HCT116 (cell line): Measurements from ENCODE around the gene GAP43. TPM values are rescaled to one million over a fixed set of nuclear protein-coding genes. Genes with fewer than 3 reads are reported as not detected.

ENCODE experiments used
- ATAC-seq: fragments of 200-7000 bp; cut with Tn5 transposase; 2 replicates; pipeline ENCODE4 v1.9.1; 2020; ENCODE audit warnings: mild to moderate bottlenecking, moderate library complexity
- BruUV-seq: library from RNA; stranded (reverse); fragments of 400-500 nt; replicated peaks from 2 replicates; lab custom pipeline; 2021; lab: Mats Ljungman, UMichigan
- CTCF ChIA-PET: fragments of 300-600 bp; sonication (Branson Sonifier 250); formaldehyde crosslinking; loops from one replicate; lab custom pipeline; 2021; ENCODE audit warnings: antibody characterized with exemption; lab: Charles Lee
- POLR2A ChIA-PET: fragments of 300-600, 350-600 bp; sonication (Branson Sonifier 250); formaldehyde crosslinking; loops from one replicate; lab custom pipeline; 2021; ENCODE audit warnings: antibody characterized with exemption; lab: Charles Lee
- RAD21 ChIA-PET, 2 experiments: fragments of 300-600 bp; sonication (Branson Sonifier 250); formaldehyde crosslinking; loops; one replicate each; lab custom pipeline; 2023; ENCODE audit warnings: low total read pairs in 2 of 2; ENCODE audit not compliant: uncharacterized antibody in 2 of 2, unreplicated experiment in 2 of 2, low non-redundant PET in 1 of 2; lab: Charles Lee
- DNase-seq: peaks from one replicate; pipeline ENCODE4 v3.0.0-alpha.2; 2010; ENCODE audit warnings: low read depth, low spot score
- H2AFZ ChIP-seq: fragments of 200-600 bp; shearing (Covaris generic), sonication (generic); 2 replicates; pipeline ENCODE4 v1.6.1; 2017; ENCODE audit warnings: low read depth, mixed run types, mixed read lengths, antibody characterized with exemption, low read length; ENCODE audit not compliant: poor library complexity, severe bottlenecking
- H3K27ac ChIP-seq: 2 replicates; pipeline ENCODE4 v1.5.1; 2012; ENCODE audit warnings: low read depth, low read length
- H3K27me3 ChIP-seq: fragments of 200-600 bp; sonication (generic); 2 replicates; pipeline ENCODE4 v1.6.1; 2016; ENCODE audit warnings: mixed run types, low read length, mixed read lengths; ENCODE audit not compliant: insufficient read depth
- H3K36me3 ChIP-seq, 2 experiments: fragments of 200-500 bp in 1 of 2; fragments of 200-600 bp in 1 of 2; sonication (Bioruptor generic) in 1 of 2; sonication (generic) in 1 of 2; 2 replicates each; pipeline versions ENCODE4 v1.5.1 to v1.6.1; 2014 to 2016; ENCODE audit warnings: low read length in 2 of 2, inconsistent platforms in 1 of 2, mixed read lengths in 1 of 2, mixed run types in 1 of 2; ENCODE audit not compliant: insufficient read depth in 2 of 2, control insufficient read depth in 1 of 2
- H3K4me1 ChIP-seq, 2 experiments: fragments of 200-600 bp in 1 of 2; sonication (generic) in 1 of 2; 2 replicates each; pipeline versions ENCODE4 v1.5.1 to v1.6.1; 2012 to 2017; ENCODE audit warnings: low read length in 2 of 2, inconsistent platforms in 1 of 2, mild to moderate bottlenecking in 1 of 2, mixed read lengths in 1 of 2, mixed run types in 1 of 2, moderate library complexity in 1 of 2; ENCODE audit not compliant: insufficient read depth in 2 of 2, control insufficient read depth in 1 of 2
- H3K4me2 ChIP-seq: fragments of 200-600 bp; sonication (generic); 2 replicates; pipeline ENCODE4 v1.6.1; 2017; ENCODE audit warnings: mixed run types, low read length, mixed read lengths
- H3K4me3 ChIP-seq, 2 experiments: fragments of 200-600 bp in 1 of 2; sonication (generic) in 1 of 2; replicated peaks in 1 of 2; 2 replicates each; pipeline ENCODE4 v1.5.1; 2011 to 2016; ENCODE audit warnings: low read length in 2 of 2, control low read depth in 1 of 2, low read depth in 1 of 2, mild to moderate bottlenecking in 1 of 2, mixed read lengths in 1 of 2, mixed run types in 1 of 2
- H3K79me2 ChIP-seq: fragments of 200-600 bp; sonication (generic); 2 replicates; pipeline ENCODE4 v1.6.1; 2017; ENCODE audit warnings: mild to moderate bottlenecking, mixed run types, low read length, moderate library complexity, mixed read lengths; ENCODE audit not compliant: insufficient read depth
- H3K9ac ChIP-seq: fragments of 200-600 bp; sonication (generic); 2 replicates; pipeline ENCODE4 v1.6.1; 2016; ENCODE audit warnings: low read length, mixed read lengths
- H3K9me2 ChIP-seq: fragments of 200-600 bp; sonication (generic), shearing (Covaris generic); 2 replicates; pipeline ENCODE4 v1.6.1; 2017; ENCODE audit warnings: mixed run types, mild to moderate bottlenecking, moderate library complexity; ENCODE audit not compliant: insufficient read depth
- H3K9me3 ChIP-seq, 2 experiments: fragments of 200-500 bp in 1 of 2; fragments of 200-600 bp in 1 of 2; sonication (Bioruptor generic) in 1 of 2; sonication (generic) in 1 of 2; 2 replicates each; pipeline ENCODE4 v1.6.1; 2014 to 2017; ENCODE audit warnings: low read length in 2 of 2, mixed read lengths in 2 of 2, inconsistent platforms in 1 of 2, low read depth in 1 of 2, mild to moderate bottlenecking in 1 of 2, mixed run types in 1 of 2, moderate library complexity in 1 of 2; ENCODE audit not compliant: control insufficient read depth in 1 of 2, insufficient read depth in 1 of 2
- H4K20me1 ChIP-seq: fragments of 200-600 bp; sonication (generic), shearing (Covaris generic); 2 replicates; pipeline ENCODE4 v1.6.1; 2017; ENCODE audit warnings: mixed run types, mild to moderate bottlenecking, moderate library complexity; ENCODE audit not compliant: insufficient read depth
- CBX3 ChIP-seq: IDR thresholded peaks from 2 replicates; pipeline ENCODE4 v1.6.1; 2012; ENCODE audit warnings: low read depth
- EZH2 ChIP-seq: fragments of 200-600 bp; sonication (generic); IDR thresholded peaks from 2 replicates; pipeline ENCODE4 v1.6.1; 2017; ENCODE audit warnings: antibody characterized with exemption, mixed run types
- EZH2phosphoT487 ChIP-seq: fragments of 200-600 bp; IDR thresholded peaks from 2 replicates; pipeline ENCODE4 v1.6.1; 2018; ENCODE audit warnings: antibody characterized with exemption, borderline replicate concordance
- FOSL1 ChIP-seq: IDR thresholded peaks from 2 replicates; pipeline ENCODE4 v1.6.1; 2012; ENCODE audit warnings: low read depth
- JUND ChIP-seq: IDR thresholded peaks from 2 replicates; pipeline ENCODE4 v1.6.1; 2012
- POLR2A ChIP-seq: IDR thresholded peaks from 2 replicates; pipeline ENCODE4 v1.7.0; 2011; ENCODE audit warnings: borderline replicate concordance; ENCODE audit not compliant: insufficient read depth, insufficient read length; ENCODE audit errors: extremely low read depth
- SIN3A ChIP-seq: IDR thresholded peaks from 2 replicates; pipeline ENCODE4 v1.6.1; 2012; ENCODE audit warnings: low read depth
- SP1 ChIP-seq: IDR thresholded peaks from 2 replicates; pipeline ENCODE4 v1.6.1; 2012; ENCODE audit warnings: low read depth
- TCF7L2 ChIP-seq: IDR thresholded peaks from 2 replicates; pipeline ENCODE4 v1.7.0; 2011; ENCODE audit warnings: borderline replicate concordance, inconsistent platforms; ENCODE audit not compliant: insufficient read depth, insufficient read length; ENCODE audit errors: extremely low read depth
- ZFX ChIP-seq: fragments of 450-650 bp; IDR thresholded peaks from 2 replicates; pipeline ENCODE4 v1.6.1; 2017
- intact Hi-C: fragments of 100-400 bp; cut with micrococcal nuclease; formaldehyde crosslinking; loops from 2 replicates; pipeline ENCODE4 v1.10.0; 2022
- total RNA-seq: library from RNA; stranded (reverse); gene quantifications from one replicate; pipeline ENCODE4 v1.2.1, GENCODE V29; 2021; ENCODE audit not compliant: unreplicated experiment
- TF ChIP-seq, protein P1 (sequence below), 3 experiments: fragments of 200-600 bp in 1 of 3; sonication (generic) in 1 of 3; IDR thresholded peaks in 2 of 3; conservative IDR thresholded peaks in 1 of 3; 2 replicates each; pipeline ENCODE4 v1.5.1; 2012 to 2017; ENCODE audit warnings: low read depth in 2 of 3, low read length in 2 of 3, antibody characterized with exemption in 1 of 3, borderline replicate concordance in 1 of 3, control low read depth in 1 of 3, mild to moderate bottlenecking in 1 of 3, mixed read lengths in 1 of 3, mixed run types in 1 of 3, moderate library complexity in 1 of 3; ENCODE audit not compliant: insufficient read depth in 1 of 3
- TF ChIP-seq, protein P2 (sequence below): IDR thresholded peaks from 2 replicates; pipeline ENCODE4 v1.6.1; 2012; ENCODE audit warnings: low read depth
- TF ChIP-seq, protein P3 (sequence below): IDR thresholded peaks from 2 replicates; pipeline ENCODE4 v1.6.1; 2012

The GAP43 gene
- total RNA-seq, 1 experiment from 2014 or later, result not detected

DNA sequence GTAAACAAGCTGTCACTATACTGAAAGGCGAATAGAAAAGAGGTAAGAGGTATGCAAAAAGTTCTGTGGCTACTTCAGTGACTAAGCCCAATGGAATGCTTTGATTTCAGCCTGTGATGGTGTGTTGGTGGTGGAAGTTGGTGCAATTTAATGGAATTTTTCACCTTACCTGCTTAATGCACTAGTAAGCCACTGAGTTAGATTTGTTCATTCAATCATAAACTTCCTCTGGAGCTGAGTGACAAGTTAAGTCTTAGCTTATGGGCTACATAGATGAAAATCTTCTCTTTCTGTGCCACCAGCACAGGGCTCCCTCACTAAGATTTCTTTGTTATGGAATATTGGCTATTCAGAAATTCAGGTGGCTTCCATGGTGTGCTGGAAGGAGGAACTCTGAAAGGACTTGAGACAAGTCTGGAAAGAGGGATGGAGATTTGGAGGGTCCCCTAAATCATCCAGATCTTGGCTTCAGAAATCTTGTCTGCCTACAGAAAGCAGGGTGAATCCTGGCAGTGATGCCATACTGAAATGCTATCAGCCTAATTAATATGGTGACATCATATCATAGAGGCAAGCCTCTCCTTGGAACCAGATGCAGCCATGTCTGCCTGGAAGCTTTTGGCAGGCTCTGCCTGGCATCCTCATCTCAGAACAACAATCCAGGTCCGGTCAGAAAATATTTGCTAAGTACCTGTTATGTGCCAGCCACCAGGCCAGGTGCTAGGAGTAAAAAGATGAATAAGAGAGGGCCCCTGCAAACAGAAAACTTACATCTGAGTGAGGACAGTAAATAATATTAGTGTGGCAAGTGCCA is 8.1 kb upstream of the GAP43 start:
- H3K4me3 ChIP-seq, result no peak overlapping the region
- H3K9ac ChIP-seq, result no peak overlapping the region
- RAD21 ChIA-PET, result no interaction called here
- H3K79me2 ChIP-seq, result no peaks in the 10 kb centered on the region
- H3K36me3 ChIP-seq, result no peaks in the 10 kb centered on the region
- no peak overlapping the region for H2AFZ ChIP-seq
- no peaks in the 10 kb centered on the region for H4K20me1 ChIP-seq
- H3K27ac ChIP-seq, result no peak overlapping the region
- H3K9me2 ChIP-seq, result no peaks in the 10 kb centered on the region; the same call in 1 of the 2 replicates
- no TSS peak for BruUV-seq
- CTCF ChIA-PET, result no interaction called here
- POLR2A ChIA-PET, result no interaction called here
- H3K4me2 ChIP-seq, result peak overlapping the region; percentile 5; the same call in 1 of the 2 replicates
- no peaks in the 10 kb centered on the region for H3K9me3 ChIP-seq
- ATAC-seq (peak; percentile 50; the same call in 1 of the 2 replicates), DNase-seq (peak; percentile 18)
- TF ChIP-seq ZFX (no peak), JUND (peak; percentile 35; the same call in 1 of the 2 replicates), EZH2 (no peak), CBX3 (no peak), TCF7L2 (peak; percentile 85), POLR2A (no peak), FOSL1 (peak; percentile 40; the same call in 1 of the 2 replicates), SP1 (no peak), SIN3A (no peak), EZH2phosphoT487 (no peak)
- TF ChIP-seq, protein P1, sequence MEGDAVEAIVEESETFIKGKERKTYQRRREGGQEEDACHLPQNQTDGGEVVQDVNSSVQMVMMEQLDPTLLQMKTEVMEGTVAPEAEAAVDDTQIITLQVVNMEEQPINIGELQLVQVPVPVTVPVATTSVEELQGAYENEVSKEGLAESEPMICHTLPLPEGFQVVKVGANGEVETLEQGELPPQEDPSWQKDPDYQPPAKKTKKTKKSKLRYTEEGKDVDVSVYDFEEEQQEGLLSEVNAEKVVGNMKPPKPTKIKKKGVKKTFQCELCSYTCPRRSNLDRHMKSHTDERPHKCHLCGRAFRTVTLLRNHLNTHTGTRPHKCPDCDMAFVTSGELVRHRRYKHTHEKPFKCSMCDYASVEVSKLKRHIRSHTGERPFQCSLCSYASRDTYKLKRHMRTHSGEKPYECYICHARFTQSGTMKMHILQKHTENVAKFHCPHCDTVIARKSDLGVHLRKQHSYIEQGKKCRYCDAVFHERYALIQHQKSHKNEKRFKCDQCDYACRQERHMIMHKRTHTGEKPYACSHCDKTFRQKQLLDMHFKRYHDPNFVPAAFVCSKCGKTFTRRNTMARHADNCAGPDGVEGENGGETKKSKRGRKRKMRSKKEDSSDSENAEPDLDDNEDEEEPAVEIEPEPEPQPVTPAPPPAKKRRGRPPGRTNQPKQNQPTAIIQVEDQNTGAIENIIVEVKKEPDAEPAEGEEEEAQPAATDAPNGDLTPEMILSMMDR (IDR thresholded peaks at IDR 0.05 in 2 of 3, conservative IDR thresholded peaks at IDR 0.05 in 1 of 3; ENCODE audit: borderline replicate concordance in 1 of 3, insufficient read depth in 1 of 3, low read depth in 2 of 3, low read length in 2 of 3), result no peak
- TF ChIP-seq, protein P2, sequence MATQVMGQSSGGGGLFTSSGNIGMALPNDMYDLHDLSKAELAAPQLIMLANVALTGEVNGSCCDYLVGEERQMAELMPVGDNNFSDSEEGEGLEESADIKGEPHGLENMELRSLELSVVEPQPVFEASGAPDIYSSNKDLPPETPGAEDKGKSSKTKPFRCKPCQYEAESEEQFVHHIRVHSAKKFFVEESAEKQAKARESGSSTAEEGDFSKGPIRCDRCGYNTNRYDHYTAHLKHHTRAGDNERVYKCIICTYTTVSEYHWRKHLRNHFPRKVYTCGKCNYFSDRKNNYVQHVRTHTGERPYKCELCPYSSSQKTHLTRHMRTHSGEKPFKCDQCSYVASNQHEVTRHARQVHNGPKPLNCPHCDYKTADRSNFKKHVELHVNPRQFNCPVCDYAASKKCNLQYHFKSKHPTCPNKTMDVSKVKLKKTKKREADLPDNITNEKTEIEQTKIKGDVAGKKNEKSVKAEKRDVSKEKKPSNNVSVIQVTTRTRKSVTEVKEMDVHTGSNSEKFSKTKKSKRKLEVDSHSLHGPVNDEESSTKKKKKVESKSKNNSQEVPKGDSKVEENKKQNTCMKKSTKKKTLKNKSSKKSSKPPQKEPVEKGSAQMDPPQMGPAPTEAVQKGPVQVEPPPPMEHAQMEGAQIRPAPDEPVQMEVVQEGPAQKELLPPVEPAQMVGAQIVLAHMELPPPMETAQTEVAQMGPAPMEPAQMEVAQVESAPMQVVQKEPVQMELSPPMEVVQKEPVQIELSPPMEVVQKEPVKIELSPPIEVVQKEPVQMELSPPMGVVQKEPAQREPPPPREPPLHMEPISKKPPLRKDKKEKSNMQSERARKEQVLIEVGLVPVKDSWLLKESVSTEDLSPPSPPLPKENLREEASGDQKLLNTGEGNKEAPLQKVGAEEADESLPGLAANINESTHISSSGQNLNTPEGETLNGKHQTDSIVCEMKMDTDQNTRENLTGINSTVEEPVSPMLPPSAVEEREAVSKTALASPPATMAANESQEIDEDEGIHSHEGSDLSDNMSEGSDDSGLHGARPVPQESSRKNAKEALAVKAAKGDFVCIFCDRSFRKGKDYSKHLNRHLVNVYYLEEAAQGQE, result no peak
- TF ChIP-seq, protein P3, sequence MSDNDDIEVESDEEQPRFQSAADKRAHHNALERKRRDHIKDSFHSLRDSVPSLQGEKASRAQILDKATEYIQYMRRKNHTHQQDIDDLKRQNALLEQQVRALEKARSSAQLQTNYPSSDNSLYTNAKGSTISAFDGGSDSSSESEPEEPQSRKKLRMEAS, result no peak
- H3K27me3 ChIP-seq, result no peaks in the 10 kb centered on the region
- peaks cover 5 to 8% of the 10 kb centered on the region in 2 experiments; a peak in 3 of 4 replicates for H3K4me1 ChIP-seq
- intact Hi-C loops, result no loop called here
